Glomerular endothelial cell (primary cell): Measurements from ENCODE around the gene ATIC. TPM values are rescaled to one million over a fixed set of nuclear protein-coding genes. Genes with fewer than 3 reads are reported as not detected.
"Not testable (repeated sequence)": the region's sequence is repeated elsewhere in the genome, so short reads cannot be mapped to it uniquely, and the experiment has no call there.

Experiments
- DNase-seq: peaks from one replicate; pipeline ENCODE4 v3.0.0-alpha.2; 2011; ENCODE audit warnings: low read depth, low spot score; ENCODE audit errors: extremely low read depth
- total RNA-seq: library from RNA; depleted of rRNA; stranded (reverse); fragments of >200 nt; gene quantifications from 2 replicates; pipeline ENCODE4 v1.2.3, GENCODE V29; 2015

ATIC gene
- total RNA-seq, 1 donor from 2014 or later = 43.6 TPM

DNA sequence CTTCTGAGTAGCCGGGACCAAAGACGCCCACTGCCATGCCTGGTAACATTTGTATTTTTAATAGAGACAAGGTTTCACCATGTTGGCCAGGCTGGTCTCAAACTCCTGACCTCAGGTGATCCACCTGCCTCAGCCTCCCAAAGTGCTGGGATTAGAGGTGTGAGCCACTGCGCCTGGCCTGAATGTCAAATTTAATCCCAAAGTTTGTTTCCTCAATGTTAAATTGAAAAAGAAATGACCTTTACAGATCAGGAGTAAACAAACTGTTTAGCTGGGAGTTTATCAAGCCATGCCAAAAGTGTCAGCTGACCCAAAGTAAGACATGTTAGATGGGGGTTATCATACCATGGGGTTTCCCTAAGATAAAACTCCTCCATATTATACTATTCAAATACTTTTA is 48.2 kb downstream of the ATIC start:
- not testable (repeated sequence) for DNase-seq

- no peak for DNase-seq
Observed at GRCh38 chr2:215360596-215360995, 48.7 kb downstream of the ATIC start.

GRCh38 chr2:215361211-215361875 is 49.5 kb downstream of the ATIC start:
- DNase-seq = no peak

DNA sequence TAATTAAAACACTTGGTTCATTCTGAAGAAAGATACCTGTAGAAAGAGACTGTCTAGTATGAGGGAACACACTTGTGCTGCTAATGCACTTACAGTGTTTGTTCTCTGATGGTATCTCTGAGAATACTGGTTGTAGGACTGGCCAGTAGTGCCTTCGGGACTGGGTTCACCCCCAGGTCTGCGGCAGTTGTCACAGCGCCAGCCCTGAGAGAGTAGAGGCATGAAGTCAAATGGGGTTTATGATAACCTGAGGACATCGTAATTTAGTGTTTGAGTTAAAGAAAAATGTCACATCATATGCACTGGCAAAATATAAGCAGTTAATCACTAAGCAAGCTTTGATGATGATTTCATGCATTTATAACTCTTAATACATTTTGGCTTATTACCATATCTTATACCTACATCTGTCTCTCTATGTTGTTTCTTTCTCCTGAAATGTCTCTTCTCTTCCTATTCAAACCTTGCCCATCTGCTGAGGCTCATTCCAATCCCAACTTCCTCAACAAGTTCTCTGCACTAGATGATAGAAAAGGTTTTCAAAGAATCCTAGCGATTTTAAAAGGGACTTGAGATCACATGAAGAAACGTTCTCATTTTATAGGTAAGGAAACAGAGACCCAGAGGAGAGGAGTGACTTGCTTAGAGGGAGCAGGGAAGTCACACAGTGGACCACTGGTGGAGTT is 50.2 kb downstream of the ATIC start:
- no peak for DNase-seq

GRCh38 chr2:215362562-215362904 is 50.7 kb downstream of the ATIC start:
- DNase-seq = no peak

DNA sequence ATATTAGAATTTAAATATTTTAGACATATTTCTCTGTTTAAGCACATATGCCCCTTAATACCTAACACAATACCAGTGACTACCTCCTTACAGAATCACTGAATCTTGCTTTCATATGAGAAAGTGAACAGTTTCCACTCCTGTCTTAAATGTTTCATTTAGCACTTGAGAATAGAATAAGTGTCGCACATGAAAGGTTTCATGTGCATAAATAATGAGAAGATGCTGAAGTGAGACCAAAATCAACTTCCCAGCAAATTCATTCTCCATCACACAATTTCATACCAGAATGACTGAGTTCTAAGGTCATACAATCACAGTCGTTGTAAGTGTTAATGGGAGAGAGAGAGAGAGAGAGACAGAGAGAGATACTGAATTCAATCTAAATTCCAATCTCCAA is 51.2 kb downstream of the ATIC start:
- no peak for DNase-seq

GRCh38 chr2:215363461-215364156 is 51.8 kb downstream of the ATIC start:
- no peak for DNase-seq

DNA sequence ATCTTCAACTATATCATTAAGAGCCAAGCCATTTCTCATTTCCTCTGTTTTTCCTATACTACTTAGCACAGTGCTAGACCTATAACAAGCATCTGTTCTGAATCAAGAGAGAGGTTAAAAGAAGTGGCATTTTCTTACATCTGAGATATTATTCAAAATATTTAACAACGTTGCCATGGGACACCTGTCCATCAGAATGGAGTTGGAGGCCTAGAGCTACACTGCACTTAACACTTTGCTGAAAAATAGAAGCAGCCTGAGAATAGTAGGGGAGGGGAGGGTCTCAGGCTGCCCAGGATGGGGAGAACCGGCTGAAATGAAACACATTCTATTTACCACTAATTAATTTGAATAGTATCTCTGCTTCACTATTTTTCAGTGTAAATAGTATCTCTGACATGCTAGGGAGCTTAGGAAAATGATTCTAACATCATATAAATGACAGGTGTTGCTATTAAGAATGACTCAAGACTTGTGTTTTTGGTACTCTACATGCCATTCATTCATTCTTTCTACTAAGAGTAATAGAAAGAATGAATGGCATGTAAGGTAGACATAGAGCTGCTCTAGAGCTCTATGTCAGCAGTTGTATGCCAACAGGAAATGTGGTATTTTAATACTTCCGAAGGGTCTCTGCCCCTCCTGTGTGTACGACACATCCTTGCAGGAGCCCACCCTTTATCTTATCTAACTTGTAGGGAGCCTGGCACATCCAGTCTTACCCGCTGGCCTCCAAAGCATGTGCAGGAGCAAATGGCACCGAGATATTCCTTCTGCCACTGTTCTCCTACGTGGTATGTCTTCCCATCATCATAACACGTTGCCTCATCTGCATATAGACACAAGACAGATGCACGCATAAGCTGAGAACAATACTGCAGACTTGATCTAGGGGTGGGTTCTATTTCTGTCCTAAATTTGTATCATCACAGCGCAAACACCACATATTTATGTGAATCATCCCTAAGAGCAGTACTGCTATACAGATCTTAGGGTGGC is 52.6 kb downstream of the ATIC start:
- no peak for DNase-seq

GRCh38 chr2:215365184-215365658 is 53.4 kb downstream of the ATIC start:
- no peak for DNase-seq

DNA sequence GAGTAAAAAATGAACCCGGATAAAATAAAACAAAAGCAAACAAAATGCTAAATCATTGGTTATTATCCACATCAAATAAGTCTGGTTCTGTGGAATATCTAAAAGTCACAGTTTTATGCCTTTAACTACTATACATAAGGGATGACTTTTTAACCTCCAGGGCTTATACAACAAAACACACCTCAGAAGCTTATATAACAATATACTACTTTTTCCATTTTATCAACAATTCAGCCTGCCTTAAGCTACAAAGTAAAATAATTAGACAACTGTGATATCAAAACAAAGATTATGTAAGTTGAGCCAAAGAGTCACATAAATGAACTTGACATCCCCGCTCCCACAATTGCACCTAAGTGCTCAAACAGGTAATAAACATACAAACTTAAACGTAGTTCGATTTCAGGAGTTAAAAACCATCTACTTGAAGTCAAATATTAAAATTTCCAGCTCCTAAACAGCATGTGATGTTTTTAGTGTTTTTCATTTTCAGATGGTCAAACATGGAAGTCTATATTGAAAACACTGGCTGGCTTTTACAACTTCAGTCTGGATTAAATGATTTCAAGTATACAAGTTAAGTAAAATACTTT is 54.7 kb downstream of the ATIC start:
- DNase-seq = no peak

- DNase-seq = no peak
Observed at GRCh38 chr2:215367662-215368492, 56.0 kb downstream of the ATIC start.

- DNase-seq = no peak
Observed at GRCh38 chr2:215368493-215368809, 56.6 kb downstream of the ATIC start.

DNA sequence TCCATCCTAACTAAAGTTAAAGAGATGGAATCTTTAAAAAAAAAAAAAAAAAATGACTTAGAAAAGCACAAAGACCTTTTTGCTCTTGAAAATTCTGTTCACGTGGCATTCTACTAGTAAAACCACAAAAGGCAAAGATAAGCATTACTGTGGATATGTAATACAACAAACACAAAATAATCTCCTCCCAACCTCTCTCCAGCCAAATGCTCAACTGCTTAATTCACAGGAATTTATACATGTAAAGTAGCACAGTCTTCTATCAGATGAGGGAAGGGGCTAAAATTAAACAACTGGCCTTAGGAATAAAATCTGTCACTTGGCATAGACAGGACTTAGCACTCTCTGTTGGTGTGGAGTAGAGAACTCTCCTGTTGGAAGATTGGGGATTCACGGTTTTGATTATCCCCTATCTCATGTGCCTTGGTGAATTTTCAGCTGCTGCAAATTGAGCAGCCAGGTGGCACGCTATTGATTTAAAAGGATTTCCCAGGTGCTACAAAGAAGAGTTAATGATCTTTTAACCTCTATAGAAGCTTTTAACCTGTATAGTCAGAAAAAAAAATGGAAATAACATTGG is 57.4 kb downstream of the ATIC start:
- no peak for DNase-seq

DNA sequence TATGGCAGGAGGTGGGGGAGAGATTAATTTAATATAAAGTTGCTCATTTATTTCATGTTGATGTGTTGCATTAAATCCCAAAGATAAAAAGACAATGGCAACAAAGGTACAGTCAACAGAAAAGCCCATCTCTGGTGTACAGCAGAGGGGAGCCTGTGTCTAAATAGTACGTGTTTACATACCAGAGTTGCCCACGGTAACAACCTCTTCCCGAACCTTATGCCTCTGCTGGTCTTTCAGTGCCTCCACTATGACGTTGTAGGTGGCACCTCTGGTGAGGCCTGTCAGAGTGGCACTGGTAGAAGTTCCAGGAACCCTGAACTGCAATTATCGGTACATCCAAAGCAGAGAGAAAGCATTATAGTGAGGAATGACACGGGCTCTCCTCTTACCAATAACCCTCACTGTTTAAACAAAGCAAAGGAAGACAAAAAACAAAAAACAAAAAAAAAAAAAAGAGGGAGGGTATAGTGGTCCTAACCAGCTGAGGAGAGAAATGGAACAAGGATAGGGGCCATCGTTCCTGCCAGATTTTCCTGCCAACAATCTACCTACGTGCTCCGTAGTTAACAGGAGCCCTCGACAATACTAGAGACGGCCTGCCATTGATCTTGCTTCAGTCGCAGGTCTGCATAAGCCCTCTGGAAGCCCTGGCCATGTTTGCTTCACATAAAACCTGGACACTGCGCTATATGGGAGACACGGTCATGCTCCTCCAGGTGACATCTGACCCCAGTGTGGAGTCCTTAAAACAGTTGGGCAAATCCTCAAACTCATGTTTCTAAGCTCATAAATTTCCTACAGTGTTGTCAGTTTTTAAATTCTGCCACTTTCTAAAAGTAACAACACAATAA is 58.5 kb downstream of the ATIC start:
- DNase-seq = no peak

DNA sequence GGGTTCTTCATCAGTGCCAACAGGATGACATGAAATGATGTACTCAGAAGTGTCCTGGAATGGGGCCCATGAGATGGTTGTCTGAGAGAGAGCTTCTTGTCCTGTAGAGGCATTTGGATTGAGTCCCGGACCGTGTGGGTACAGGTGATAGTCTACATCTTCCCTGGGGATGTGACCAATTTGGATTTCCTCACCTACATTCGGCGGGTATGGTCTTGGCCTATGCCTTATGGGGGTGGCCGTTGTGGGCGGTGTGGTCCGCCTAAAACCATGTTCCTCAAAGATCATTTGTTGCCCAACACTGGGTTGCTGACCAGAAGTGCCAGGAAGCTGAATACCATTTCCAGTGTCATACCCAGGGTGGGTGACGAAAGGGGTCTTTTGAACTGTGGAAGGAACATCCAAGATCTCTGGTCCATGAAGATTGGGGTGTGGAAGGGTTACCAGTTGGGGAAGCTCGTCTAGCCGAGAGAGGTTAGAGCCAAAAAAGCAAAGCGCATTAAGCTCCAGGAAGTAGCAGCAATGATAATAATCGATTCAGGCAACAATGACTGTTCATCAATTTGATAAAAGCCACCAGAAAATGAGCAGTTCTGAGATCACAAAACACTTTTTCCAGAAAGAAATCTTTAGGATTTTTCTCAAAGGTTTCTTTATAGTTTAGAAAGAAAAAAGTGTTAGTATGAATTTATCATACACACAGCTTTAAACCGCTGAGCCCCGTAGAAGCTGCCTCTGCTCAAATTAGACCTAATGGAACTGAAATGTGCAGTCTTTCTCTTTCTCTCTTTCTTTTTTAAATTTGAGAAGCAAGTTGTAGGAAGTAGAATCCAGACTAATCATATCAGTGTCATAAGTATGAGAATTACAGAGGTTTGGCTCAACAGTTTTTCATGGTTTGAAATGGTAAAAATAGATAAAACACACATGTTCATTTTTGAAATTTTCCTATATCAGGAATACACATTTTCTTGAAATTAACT is 60.3 kb downstream of the ATIC start:
- DNase-seq = no peak

DNA sequence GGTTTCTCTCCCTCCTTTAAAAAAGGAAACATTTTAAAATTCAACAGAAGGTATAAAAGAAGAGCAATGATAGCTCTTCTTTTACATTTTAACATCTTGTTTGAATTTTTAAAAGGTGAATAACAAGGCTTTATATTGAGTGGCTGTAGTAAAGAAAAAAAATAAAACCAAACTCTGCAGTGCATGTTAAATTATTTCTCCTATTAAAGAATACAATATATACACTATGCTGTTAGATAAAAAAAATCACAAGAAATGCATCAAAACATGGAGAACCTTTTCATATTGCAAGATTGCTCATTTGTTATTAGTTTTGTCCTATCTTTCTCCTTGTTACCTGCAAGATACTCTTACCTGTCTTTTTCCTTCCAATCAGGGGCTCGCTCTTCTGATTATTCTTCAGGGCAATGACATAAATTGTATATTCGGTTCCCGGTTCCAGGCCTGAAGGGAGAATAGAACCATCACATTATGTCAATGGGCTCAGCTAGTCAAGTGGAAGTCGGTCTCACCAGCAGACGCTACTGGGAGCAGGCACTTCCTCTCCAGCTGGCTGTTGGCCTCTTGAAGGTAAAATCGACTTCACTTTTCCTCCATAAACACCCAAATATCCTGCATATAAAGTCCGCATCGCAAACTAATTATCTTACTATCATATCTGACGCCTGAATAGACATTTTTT is 61.2 kb downstream of the ATIC start:
- DNase-seq = no peak

- no peak for DNase-seq
Observed at GRCh38 chr2:215374002-215374401, 62.1 kb downstream of the ATIC start.
